NCI-H2029 treated with DMSO at 0.1 percent for 48 hours (cell line): ENCODE data around the gene BHLHE41.

Source experiments
- DNase-seq: peaks from one replicate; lab custom pipeline; 2025; lab: John Stamatoyannopoulos, UW

The BHLHE41 gene

DNA sequence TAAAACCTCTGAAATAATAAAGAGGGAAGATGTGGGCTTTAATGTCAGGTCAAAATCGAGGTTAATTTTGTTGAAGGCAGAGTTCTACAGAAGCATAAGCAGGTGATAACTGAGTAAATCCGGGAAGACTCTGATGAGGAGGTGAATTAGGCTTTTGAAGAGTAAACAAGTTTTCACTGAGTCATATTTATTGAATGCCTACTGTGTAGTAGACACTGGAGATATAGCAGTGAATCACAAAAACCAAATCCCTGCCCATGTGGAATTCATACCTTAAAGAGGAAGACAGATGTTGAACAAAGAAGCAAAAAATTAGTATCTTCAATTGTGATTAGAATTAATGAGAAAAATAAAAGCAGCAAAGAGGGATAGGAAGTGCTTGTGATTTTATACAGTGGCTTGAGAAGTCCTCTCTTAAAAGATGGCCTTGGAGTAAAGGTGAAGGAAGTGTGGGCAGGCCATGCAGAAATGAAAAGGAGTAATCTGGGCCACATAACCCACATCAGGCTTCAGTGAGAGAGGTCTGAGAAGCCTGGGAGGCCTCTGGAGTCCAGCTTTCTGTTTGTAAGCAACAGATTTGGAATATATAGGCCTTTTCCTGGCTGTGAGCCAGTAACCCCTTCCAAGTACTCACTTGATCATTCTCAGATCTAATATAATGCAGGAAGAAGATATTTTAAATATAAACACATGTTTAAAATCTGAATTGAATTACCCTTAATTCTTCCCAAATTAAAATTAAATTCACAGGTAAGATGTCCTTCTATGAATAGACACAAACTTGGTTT is 46.7 kb downstream of the BHLHE41 start:
- no peak for DNase-seq
